Spleen (tissue), 11 donors: Measurements from ENCODE around the gene SLC2A4. TPM values are rescaled to one million over a fixed set of nuclear protein-coding genes. Genes with fewer than 3 reads are reported as not detected.

Source experiments
- DNase-seq: peaks from one replicate; pipeline ENCODE4 v3.0.0-alpha.2; 2020
- H3K27ac ChIP-seq, 8 donors: fragments of 200-600 bp; sonication (generic) in 7 of 8; 1 replicate in 4 of 8; 2 replicates in 4 of 8; pipeline versions ENCODE4 v1.5.0 to v1.8.0; 2016 to 2021; ENCODE audit warnings: inconsistent platforms in 4 of 8, mild to moderate bottlenecking in 4 of 8, moderate library complexity in 1 of 8
- H3K27me3 ChIP-seq, 7 donors: fragments of 200-600 bp; sonication (generic) in 6 of 7; replicated peaks in 1 of 7; 1 replicate in 4 of 7; 2 replicates in 3 of 7; pipeline versions ENCODE4 v1.5.0 to v1.8.0; 2016 to 2021; ENCODE audit warnings: inconsistent platforms in 3 of 7, mild to moderate bottlenecking in 1 of 7
- H3K36me3 ChIP-seq, 6 donors: fragments of 200-600 bp; sonication (generic) in 5 of 6; 1 replicate in 4 of 6; 2 replicates in 2 of 6; pipeline versions ENCODE4 v1.5.0 to v1.8.0; 2016 to 2021; ENCODE audit warnings: inconsistent platforms in 2 of 6
- H3K4me1 ChIP-seq, 6 donors: fragments of 200-600 bp; sonication (generic) in 5 of 6; 1 replicate in 3 of 6; 2 replicates in 3 of 6; pipeline versions ENCODE4 v1.5.0 to v1.8.0; 2016 to 2021; ENCODE audit warnings: inconsistent platforms in 3 of 6
- H3K4me3 ChIP-seq, 8 donors: fragments of 200-600 bp; sonication (generic) in 7 of 8; 1 replicate in 4 of 8; 2 replicates in 4 of 8; pipeline versions ENCODE4 v1.5.0 to v1.8.0; 2016 to 2021; ENCODE audit warnings: inconsistent platforms in 4 of 8, mild to moderate bottlenecking in 4 of 8, moderate library complexity in 2 of 8
- H3K9me3 ChIP-seq, 8 donors: fragments of 200-600 bp; sonication (generic) in 7 of 8; 1 replicate in 4 of 8; 2 replicates in 4 of 8; pipeline versions ENCODE4 v1.5.0 to v1.8.0; 2016 to 2021; ENCODE audit warnings: inconsistent platforms in 4 of 8
- CTCF ChIP-seq, 11 experiments: fragments of 200-600 bp in 7 of 11; fragments of 450-650 bp in 4 of 11; sonication (generic) in 4 of 11; IDR thresholded peaks in 8 of 11; conservative IDR thresholded peaks in 3 of 11; 1 replicate in 7 of 11; 2 replicates in 4 of 11; pipeline versions ENCODE4 v1.4.0 to v1.8.0; 2016 to 2021; ENCODE audit warnings: antibody characterized with exemption in 11 of 11, inconsistent platforms in 4 of 11, mild to moderate bottlenecking in 1 of 11
- POLR2A ChIP-seq, 3 donors: fragments of 450-650 bp; IDR thresholded peaks; one replicate each; pipeline ENCODE4 v1.5.1; 2017; ENCODE audit warnings: antibody characterized with exemption in 3 of 3, mild to moderate bottlenecking in 1 of 3
- POLR2AphosphoS5 ChIP-seq, 3 donors: sonication (generic); formaldehyde crosslinking; IDR thresholded peaks; one replicate each; pipeline ENCODE4 v1.5.1; 2017; ENCODE audit warnings: antibody characterized with exemption in 3 of 3
- WGBS, 5 donors: extraction: QIAGEN DNeasy Blood & Tissue Kit in 3 of 5; methylation state at CpG; one replicate each; pipeline versions ENCODE4 v1.1.5 to v1.1.7; 2013 to 2018; 5-methylcytosine and 5-hydroxymethylcytosine counted together
- intact Hi-C: fragments of 100-400 bp; cut with DNase I; formaldehyde crosslinking; loops from one replicate; pipeline ENCODE4 v1.15.0; 2023; ENCODE audit warnings: low total_unique reads
- polyA plus RNA-seq, 3 donors: library from polyadenylated mRNA; stranded (reverse); fragments of 200-250 nt; gene quantifications; one replicate each; pipeline ENCODE4 v1.2.1, GENCODE V29; 2013
- total RNA-seq, 7 donors: library from RNA; depleted of rRNA in 3 of 7; stranded (reverse); fragments of >200 nt in 3 of 7; fragmentation: NEBNext Ultra II Directional in 4 of 7; extraction: Animal tissue kit (Norgen Biotek cat#: 25700) in 4 of 7; gene quantifications; one replicate each; pipeline versions ENCODE4 v1.1.0 to v1.2.1, GENCODE V29; 2016 to 2021
- donor health status: healthy with polysubstance abuse.
- donor health status: DM: no; HTN: no; CAD: no; lungs with moderate emphysema.
- donor health status: DM: no; HTN: no; CAD: no.
- donor health status: Bipolar disorder and iron deficiency.
- donor health status: healthy.
- donor health status: DM: no; HTN: no; CAD: no.
- donor health status: DM: yes; HTN: yes; CAD: no.

SLC2A4 gene
- total and polyA plus RNA-seq, 10 donors, result 0.07 to 1.6 (median 0.49) TPM

GRCh38 chr17:7289256-7290032 is 7.9 kb downstream of the SLC2A4 start:
- H3K27me3 ChIP-seq, result peaks cover 0 to 95% (median 18%) of the 10 kb centered on the region in 7 donors
- 86 to 90% (median 88%) methylated on average over 15 to 18 of the region's 18 CpGs for WGBS, 5 donors
- no peaks in the 10 kb centered on the region for H3K9me3 ChIP-seq
- peaks cover 0 to 15% (median 8%) of the 10 kb centered on the region in 6 donors for H3K4me1 ChIP-seq
- no peak overlapping the region for H3K27ac ChIP-seq
- no peak overlapping the region for H3K4me3 ChIP-seq
- intact Hi-C loops, result loop anchor here (10.0 kb wide), 1 partner anchor 55 kb away; no protein-coding TSS in a partner anchor
- no peak for TF ChIP-seq POLR2A (IDR thresholded peaks at IDR 0.05)
- no peak for TF ChIP-seq POLR2AphosphoS5 (IDR thresholded peaks at IDR 0.05)
- TF ChIP-seq CTCF (IDR thresholded peaks at IDR 0.05 in 8 of 11, conservative IDR thresholded peaks at IDR 0.05 in 3 of 11), result no peak
- no peak for DNase-seq
- H3K36me3 ChIP-seq, result no peaks in the 10 kb centered on the region

DNA sequence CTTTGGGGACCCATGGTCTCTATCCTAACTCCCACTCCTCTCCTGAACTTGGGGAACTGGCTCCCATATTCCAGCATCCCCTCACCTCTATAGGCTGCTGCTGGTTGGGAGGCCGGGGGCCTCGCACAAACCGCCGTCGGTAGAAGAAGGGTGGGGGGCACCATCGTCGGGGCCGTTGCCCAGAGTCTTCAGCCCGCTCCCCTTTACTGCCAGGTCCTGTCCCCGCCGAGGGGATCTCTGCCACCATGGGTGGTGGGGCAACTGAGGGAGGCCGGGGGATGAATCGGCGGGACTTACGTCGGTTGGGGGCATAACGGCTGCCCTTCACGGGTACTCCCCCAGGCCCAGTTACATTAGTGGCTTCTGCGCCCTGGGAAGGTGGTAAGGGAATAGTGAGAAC is 8.6 kb downstream of the SLC2A4 start:
- H3K36me3 ChIP-seq, result no peaks in the 10 kb centered on the region
- 88 to 93% (median 92%) methylated on average over 19 of the region's 19 CpGs for WGBS, 5 donors
- intact Hi-C loops, result loop anchor here (10.0 kb wide), 1 partner anchor 55 kb away; no protein-coding TSS in a partner anchor
- TF ChIP-seq CTCF (IDR thresholded peaks at IDR 0.05 in 8 of 11, conservative IDR thresholded peaks at IDR 0.05 in 3 of 11) (no peak), POLR2AphosphoS5 (IDR thresholded peaks at IDR 0.05) (no peak), POLR2A (IDR thresholded peaks at IDR 0.05) (no peak)
- peaks cover 6 to 22% (median 15%) of the 10 kb centered on the region in 6 donors for H3K4me1 ChIP-seq
- no peak overlapping the region for H3K27ac ChIP-seq
- H3K27me3 ChIP-seq, result peaks cover 0 to 95% (median 25%) of the 10 kb centered on the region in 7 donors
- H3K4me3 ChIP-seq, result no peak overlapping the region
- no peak for DNase-seq
- H3K9me3 ChIP-seq, result no peaks in the 10 kb centered on the region

GRCh38 chr17:7290685-7291084 is 9.2 kb downstream of the SLC2A4 start:
- no peak for TF ChIP-seq POLR2AphosphoS5 (IDR thresholded peaks at IDR 0.05)
- no peak for TF ChIP-seq CTCF (IDR thresholded peaks at IDR 0.05 in 8 of 11, conservative IDR thresholded peaks at IDR 0.05 in 3 of 11)
- no peak for TF ChIP-seq POLR2A (IDR thresholded peaks at IDR 0.05)
- WGBS, 5 donors, result 73 to 90% (median 84%) methylated on average over 11 of the region's 11 CpGs

DNA sequence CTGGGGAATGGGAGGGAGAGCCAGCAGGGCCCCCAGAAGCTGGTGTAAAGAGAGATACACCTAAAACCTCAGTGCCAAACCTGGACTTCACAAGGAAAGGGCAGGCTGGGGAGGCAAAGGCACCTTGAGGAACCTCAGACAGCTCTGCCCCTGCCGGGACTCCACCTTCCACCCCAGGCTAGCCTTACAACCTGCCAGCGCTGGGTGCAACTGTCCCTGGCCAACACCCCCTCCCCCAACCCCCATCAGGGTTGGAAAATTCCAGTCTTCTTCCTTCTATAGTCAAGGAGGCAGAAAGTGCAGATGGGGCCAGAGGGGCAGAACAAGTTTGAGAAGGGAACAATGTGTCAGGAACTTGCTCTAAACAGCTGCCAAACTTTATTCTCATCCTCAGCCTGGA is 10.7 kb downstream of the SLC2A4 start:
- H3K36me3 ChIP-seq, result no peaks in the 10 kb centered on the region
- DNase-seq, result no peak
- intact Hi-C loops, result loop anchor here (10.0 kb wide), 1 partner anchor 53 kb away; no protein-coding TSS in a partner anchor
- H3K27ac ChIP-seq, result no peak overlapping the region
- no peak for TF ChIP-seq POLR2AphosphoS5 (IDR thresholded peaks at IDR 0.05)
- no peak for TF ChIP-seq POLR2A (IDR thresholded peaks at IDR 0.05)
- no peak for TF ChIP-seq CTCF (IDR thresholded peaks at IDR 0.05 in 8 of 11, conservative IDR thresholded peaks at IDR 0.05 in 3 of 11)
- H3K27me3 ChIP-seq, result peaks cover 0 to 96% (median 38%) of the 10 kb centered on the region in 7 donors
- H3K4me1 ChIP-seq, result peaks cover 17 to 40% (median 33%) of the 10 kb centered on the region in 6 donors
- WGBS, 5 donors, result 33 to 95% (median 83%) methylated on average over 1 to 2 of the region's 2 CpGs
- H3K9me3 ChIP-seq, result no peaks in the 10 kb centered on the region
- H3K4me3 ChIP-seq, result no peak overlapping the region

More at GRCh38 chr17:7290685-7291084, 9.2 kb downstream of the SLC2A4 start:
- Histone ChIP-seq H3K36me3 (no peaks in the 10 kb centered on the region), H3K4me1 (peaks cover 8 to 27% (median 21%) of the 10 kb centered on the region in 6 donors), H3K9me3 (no peaks in the 10 kb centered on the region), H3K4me3 (no peak overlapping the region), H3K27ac (no peak overlapping the region), H3K27me3 (peaks cover 0 to 95% (median 30%) of the 10 kb centered on the region in 7 donors)
- no peak for DNase-seq
- intact Hi-C loops, result loop anchor here (10.0 kb wide), 1 partner anchor 54 kb away; no protein-coding TSS in a partner anchor
